CD14-positive monocyte (primary cell): Measurements from ENCODE around the gene RAB40C. TPM values are rescaled to one million over a fixed set of nuclear protein-coding genes. Genes with fewer than 3 reads are reported as not detected.

Experiments
- polyA plus RNA-seq, 3 donors: library from polyadenylated mRNA; depleted of rRNA in 1 of 3; unstranded in 2 of 3; stranded (reverse) in 1 of 3; fragments of 300-500 nt in 2 of 3; fragments of >200 nt in 1 of 3; fragmentation: Illumina TruSeq in 2 of 3; gene quantifications; 1 replicate in 2 of 3; 2 replicates in 1 of 3; pipeline ENCODE4 v1.2.3, GENCODE V29; 2012 to 2021
- small RNA-seq: library from RNA; depleted of rRNA; stranded (forward); fragments of <200 nt; gene quantifications from one replicate; pipeline ENCODE3, GENCODE V24; 2012; ENCODE audit warnings: low read depth; ENCODE audit not compliant: insufficient read length

The RAB40C gene
- polyA plus RNA-seq, 3 donors: 10.0 to 22.6 (median 10.9) TPM

Small RNAs within 50 kb of the gene (small RNA-seq; reads per million reads assigned to genes)
- gene MIR3176: not detected
- gene Z98883.1: not detected

Other genes starting within 250 kb of the RAB40C start
- gene AXIN1, start 237.3 kb upstream of the RAB40C start, polyA plus RNA-seq: 10 to 100 TPM in 1 of 3 donors, under 1 TPM in 2; 0.30 to 20.9 (median 0.74) TPM
- gene MRPL28, start 219.5 kb upstream of the RAB40C start, polyA plus RNA-seq: 10 to 100 TPM; 68.6 to 88.5 (median 88.1) TPM
- 100 to 1,000 TPM in 1 of 3 donors, 10 to 100 TPM in 2; 18.2 to 137 (median 39.8) TPM for gene PGAP6, start 208.1 kb upstream of the RAB40C start, polyA plus RNA-seq
- 10 to 100 TPM; 26.7 to 31.4 (median 26.9) TPM for gene NME4, start 192.9 kb upstream of the RAB40C start, polyA plus RNA-seq
- gene DECR2, start 188.2 kb upstream of the RAB40C start, polyA plus RNA-seq: 10 to 100 TPM in 1 of 3 donors, 1 to 10 TPM in 2; 5.7 to 12.8 (median 8.7) TPM
- gene RAB11FIP3, start 164.4 kb upstream of the RAB40C start, polyA plus RNA-seq: 1 to 10 TPM in 1 of 3 donors, under 1 TPM in 2; 0.37 to 7.5 (median 0.49) TPM
- 10 to 100 TPM in 1 of 3 donors, 1 to 10 TPM in 2; 3.4 to 42.6 (median 3.9) TPM for gene CAPN15, start 62.4 kb upstream of the RAB40C start, polyA plus RNA-seq
- not detected for gene PRR35, start 29.7 kb upstream of the RAB40C start, polyA plus RNA-seq
- gene NHLRC4, start 23.1 kb upstream of the RAB40C start, polyA plus RNA-seq: under 1 TPM; 0.29 to 0.57 (median 0.36) TPM
- 10 to 100 TPM; 11.4 to 39.8 (median 12.1) TPM for gene PIGQ, start 20.1 kb upstream of the RAB40C start, polyA plus RNA-seq
- gene WFIKKN1, start 40.9 kb downstream of the RAB40C start, polyA plus RNA-seq: under 1 TPM in 1 of 3 donors, not detected in 2; 0.76 TPM
- gene METTL26, start 46.2 kb downstream of the RAB40C start, polyA plus RNA-seq: 10 to 100 TPM; 57.1 to 80.9 (median 70.4) TPM
- gene MCRIP2, start 51.8 kb downstream of the RAB40C start, polyA plus RNA-seq: 10 to 100 TPM; 23.7 to 65.6 (median 42.1) TPM
- 10 to 100 TPM in 1 of 3 donors, 1 to 10 TPM in 1, under 1 TPM in 1; 0.13 to 16.5 (median 1.1) TPM for gene WDR90, start 59.3 kb downstream of the RAB40C start, polyA plus RNA-seq
- 100 to 1,000 TPM in 1 of 3 donors, 10 to 100 TPM in 2; 25.4 to 276 (median 26.3) TPM for gene RHOT2, start 78.1 kb downstream of the RAB40C start, polyA plus RNA-seq
- 1 to 10 TPM in 1 of 3 donors, not detected in 2; 1.3 TPM for gene RHBDL1, start 85.6 kb downstream of the RAB40C start, polyA plus RNA-seq
- 100 to 1,000 TPM in 2 of 3 donors, 10 to 100 TPM in 1; 83.3 to 108 (median 106) TPM for gene STUB1, start 90.3 kb downstream of the RAB40C start, polyA plus RNA-seq
- gene JMJD8, start 94.3 kb downstream of the RAB40C start, polyA plus RNA-seq: 10 to 100 TPM; 28.7 to 45.3 (median 33.5) TPM
- gene WDR24, start 100.3 kb downstream of the RAB40C start, polyA plus RNA-seq: 1 to 10 TPM; 5.7 to 9.2 (median 7.4) TPM
- gene FBXL16, start 115.7 kb downstream of the RAB40C start, polyA plus RNA-seq: 1 to 10 TPM in 1 of 3 donors, under 1 TPM in 2; 0.28 to 1.0 (median 0.49) TPM
- gene METRN, start 125.1 kb downstream of the RAB40C start, polyA plus RNA-seq: 1 to 10 TPM in 2 of 3 donors, under 1 TPM in 1; 0.97 to 5.4 (median 1.7) TPM
- gene ANTKMT, start 131.1 kb downstream of the RAB40C start, polyA plus RNA-seq: 10 to 100 TPM; 21.5 to 56.3 (median 34.4) TPM
- under 1 TPM in 1 of 3 donors, not detected in 2; 0.96 TPM for gene CCDC78, start 136.4 kb downstream of the RAB40C start, polyA plus RNA-seq
- gene HAGHL, start 137.0 kb downstream of the RAB40C start, polyA plus RNA-seq: 1 to 10 TPM in 2 of 3 donors, under 1 TPM in 1; 0.60 to 8.9 (median 1.5) TPM
- gene CIAO3, start 150.9 kb downstream of the RAB40C start, polyA plus RNA-seq: 10 to 100 TPM in 2 of 3 donors, 1 to 10 TPM in 1; 8.6 to 41.1 (median 11.8) TPM
- under 1 TPM in 2 of 3 donors, not detected in 1; 0.07 to 0.29 TPM for gene MSLN, start 170.7 kb downstream of the RAB40C start, polyA plus RNA-seq
- gene RPUSD1, start 198.3 kb downstream of the RAB40C start, polyA plus RNA-seq: 10 to 100 TPM; 29.5 to 38.1 (median 31.5) TPM
- 10 to 100 TPM in 1 of 3 donors, 1 to 10 TPM in 1, under 1 TPM in 1; 0.57 to 13.8 (median 2.2) TPM for gene CHTF18, start 198.6 kb downstream of the RAB40C start, polyA plus RNA-seq
- gene GNG13, start 210.7 kb downstream of the RAB40C start, polyA plus RNA-seq: not detected